H1 (cell line): ENCODE data around the gene RPL23.

Source experiments
- ATF2 ChIP-seq: IDR thresholded peaks from 2 replicates; pipeline ENCODE4 v1.6.1; 2012; ENCODE audit warnings: low read length, inconsistent platforms
- ATF3 ChIP-seq: IDR thresholded peaks from 2 replicates; pipeline ENCODE4 v1.6.1; 2011; ENCODE audit warnings: low read depth, mild to moderate bottlenecking, low read length; ENCODE audit not compliant: insufficient read depth
- CHD1 ChIP-seq: IDR thresholded peaks from 2 replicates; pipeline ENCODE4 v1.6.1; 2012; ENCODE audit warnings: low read depth, low read length, improper control_type of control experiment
- CTCF ChIP-seq, 3 experiments: IDR thresholded peaks; 1 replicate in 2 of 3; 2 replicates in 1 of 3; pipeline versions ENCODE4 v1.5.1 to v1.6.1; 2011; ENCODE audit warnings: low read length in 3 of 3, mild to moderate bottlenecking in 3 of 3, inconsistent platforms in 2 of 3, low read depth in 1 of 3, moderate library complexity in 1 of 3; ENCODE audit not compliant: insufficient read depth in 1 of 3; ENCODE audit errors: control extremely low read depth in 1 of 3
- EGR1 ChIP-seq: IDR thresholded peaks from 2 replicates; pipeline ENCODE4 v1.6.1; 2011; ENCODE audit warnings: low read depth, low read length, borderline replicate concordance
- EZH2 ChIP-seq: fragments of 200-600 bp; sonication (generic); IDR thresholded peaks from 2 replicates; pipeline ENCODE4 v1.7.1; 2012; ENCODE audit warnings: low read depth, mild to moderate bottlenecking, moderate library complexity, low read length, inconsistent platforms; ENCODE audit not compliant: severe bottlenecking
- HDAC2 ChIP-seq, 2 experiments: fragments of 300-600 bp in 1 of 2; sonication (generic) in 1 of 2; IDR thresholded peaks; 2 replicates each; pipeline ENCODE4 v1.6.1; 2011 to 2012; ENCODE audit warnings: low read depth in 2 of 2, low read length in 2 of 2, mild to moderate bottlenecking in 2 of 2, moderate library complexity in 2 of 2, borderline replicate concordance in 1 of 2, inconsistent platforms in 1 of 2
- JUN ChIP-seq: IDR thresholded peaks from 2 replicates; pipeline ENCODE4 v1.6.1; 2011; ENCODE audit warnings: low read depth, mild to moderate bottlenecking, improper control_type of control experiment, low read length
- POLR2A ChIP-seq, 2 experiments: IDR thresholded peaks; 1 replicate in 1 of 2; 2 replicates in 1 of 2; pipeline ENCODE4 v1.6.1; 2011; ENCODE audit warnings: low read depth in 2 of 2, low read length in 2 of 2, mild to moderate bottlenecking in 2 of 2; ENCODE audit errors: control extremely low read depth in 1 of 2
- RXRA ChIP-seq: IDR thresholded peaks from 2 replicates; pipeline ENCODE4 v1.6.1; 2011; ENCODE audit warnings: low read depth, mild to moderate bottlenecking, low read length, moderate library complexity; ENCODE audit not compliant: insufficient read depth
- SIX5 ChIP-seq: IDR thresholded peaks from 2 replicates; pipeline ENCODE4 v1.6.1; 2011; ENCODE audit warnings: mild to moderate bottlenecking, low read depth, low read length
- SP1 ChIP-seq: IDR thresholded peaks from 2 replicates; pipeline ENCODE4 v1.6.1; 2011; ENCODE audit warnings: low read depth, low read length
- TBP ChIP-seq: IDR thresholded peaks from 2 replicates; pipeline ENCODE4 v1.6.1; 2011; ENCODE audit warnings: low read depth, low read length, improper control_type of control experiment

- TF ChIP-seq CTCF (IDR thresholded peaks at IDR 0.05; ENCODE audit: control extremely low read depth in 1 of 3, insufficient read depth in 1 of 3, low read depth in 1 of 3, low read length in 3 of 3) (no peak), ATF2 (no peak), EGR1 (no peak), POLR2A (IDR thresholded peaks at IDR 0.05; ENCODE audit: control extremely low read depth in 1 of 2, low read depth in 2 of 2, low read length in 2 of 2) (no peak), HDAC2 (IDR thresholded peaks at IDR 0.05; ENCODE audit: borderline replicate concordance in 1 of 2, low read depth in 2 of 2, low read length in 2 of 2) (no peak), JUN (no peak), CHD1 (no peak), SP1 (no peak), EZH2 (no peak), TBP (no peak), SIX5 (no peak), ATF3 (no peak), RXRA (no peak)
Observed at GRCh38 chr17:38882870-38883269, 29.3 kb upstream of the RPL23 start.
